Endothelial cell (in vitro differentiated cells): ENCODE results near the gene PRKAG2. TPM values are rescaled to one million over a fixed set of nuclear protein-coding genes. Genes with fewer than 3 reads are reported as not detected.

Experiments
- DNase-seq: peaks from one replicate; pipeline ENCODE4 v3.0.0; 2021; ENCODE audit warnings: low spot score
- H3K27ac Mint-ChIP-seq: one replicate; pipeline ENCODE4 v1.8.0; 2021; ENCODE audit warnings: mixed read lengths, inconsistent platforms; ENCODE audit not compliant: unreplicated experiment
- H3K27me3 Mint-ChIP-seq: one replicate; pipeline ENCODE4 v1.8.0; 2021; ENCODE audit warnings: mild to moderate bottlenecking, moderate library complexity, mixed read lengths, inconsistent platforms; ENCODE audit not compliant: unreplicated experiment
- H3K36me3 Mint-ChIP-seq: one replicate; pipeline ENCODE4 v1.8.0; 2021; ENCODE audit warnings: mild to moderate bottlenecking, low read depth, mixed read lengths, inconsistent platforms; ENCODE audit not compliant: unreplicated experiment
- H3K4me1 Mint-ChIP-seq: one replicate; pipeline ENCODE4 v1.8.0; 2021; ENCODE audit warnings: mild to moderate bottlenecking, mixed read lengths, inconsistent platforms; ENCODE audit not compliant: unreplicated experiment
- H3K4me3 Mint-ChIP-seq: one replicate; pipeline ENCODE4 v1.8.0; 2021; ENCODE audit warnings: mild to moderate bottlenecking, mixed read lengths, inconsistent platforms; ENCODE audit not compliant: unreplicated experiment
- H3K9me3 Mint-ChIP-seq: one replicate; pipeline ENCODE4 v1.8.0; 2021; ENCODE audit warnings: mixed read lengths, inconsistent platforms; ENCODE audit not compliant: unreplicated experiment
- total RNA-seq: library from RNA; stranded (reverse); fragmentation: NEBNext Ultra II Directional; extraction: Animal tissue kit (Norgen Biotek cat#: 25700); gene quantifications from one replicate; pipeline ENCODE4 v1.2.1, GENCODE V29; 2021; ENCODE audit not compliant: unreplicated experiment
- TF ChIP-seq, protein P1 (sequence below): fragments of 200-600 bp; sonication (generic); IDR thresholded peaks from one replicate; pipeline ENCODE4 v1.5.0; 2021; ENCODE audit warnings: antibody characterized with exemption; ENCODE audit not compliant: unreplicated experiment

The PRKAG2 gene
- total RNA-seq, 1 donor from 2014 or later = 16.0 TPM

DNA sequence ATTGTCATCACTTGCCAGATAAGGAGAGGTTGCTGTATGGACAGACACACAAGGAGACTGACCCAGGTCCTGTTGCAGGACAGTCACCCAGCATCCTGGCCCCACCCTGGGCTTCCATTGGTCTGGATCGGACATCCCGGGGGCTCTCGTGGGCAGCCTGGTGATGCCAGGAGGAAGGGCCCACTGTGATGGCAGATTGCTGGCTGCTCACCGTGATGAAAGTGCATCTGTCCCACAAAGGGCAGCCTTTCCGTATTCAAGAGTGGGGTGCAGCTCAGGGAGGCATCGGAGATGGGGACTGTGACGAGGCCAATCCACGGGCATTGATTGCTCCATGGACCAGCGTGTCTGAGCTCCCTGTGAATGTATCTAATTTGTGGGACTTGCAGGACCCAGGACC is 41.3 kb downstream of the PRKAG2 start:
- Mint-ChIP-seq H3K4me1 (peaks cover 7% of the 10 kb centered on the region), H3K36me3 (no peaks in the 10 kb centered on the region), H3K27me3 (peaks cover 7% of the 10 kb centered on the region), H3K27ac (no peak overlapping the region), H3K9me3 (no peaks in the 10 kb centered on the region), H3K4me3 (no peak overlapping the region)
- TF ChIP-seq, protein P1, sequence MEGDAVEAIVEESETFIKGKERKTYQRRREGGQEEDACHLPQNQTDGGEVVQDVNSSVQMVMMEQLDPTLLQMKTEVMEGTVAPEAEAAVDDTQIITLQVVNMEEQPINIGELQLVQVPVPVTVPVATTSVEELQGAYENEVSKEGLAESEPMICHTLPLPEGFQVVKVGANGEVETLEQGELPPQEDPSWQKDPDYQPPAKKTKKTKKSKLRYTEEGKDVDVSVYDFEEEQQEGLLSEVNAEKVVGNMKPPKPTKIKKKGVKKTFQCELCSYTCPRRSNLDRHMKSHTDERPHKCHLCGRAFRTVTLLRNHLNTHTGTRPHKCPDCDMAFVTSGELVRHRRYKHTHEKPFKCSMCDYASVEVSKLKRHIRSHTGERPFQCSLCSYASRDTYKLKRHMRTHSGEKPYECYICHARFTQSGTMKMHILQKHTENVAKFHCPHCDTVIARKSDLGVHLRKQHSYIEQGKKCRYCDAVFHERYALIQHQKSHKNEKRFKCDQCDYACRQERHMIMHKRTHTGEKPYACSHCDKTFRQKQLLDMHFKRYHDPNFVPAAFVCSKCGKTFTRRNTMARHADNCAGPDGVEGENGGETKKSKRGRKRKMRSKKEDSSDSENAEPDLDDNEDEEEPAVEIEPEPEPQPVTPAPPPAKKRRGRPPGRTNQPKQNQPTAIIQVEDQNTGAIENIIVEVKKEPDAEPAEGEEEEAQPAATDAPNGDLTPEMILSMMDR = no peak
- no peak for DNase-seq

DNA sequence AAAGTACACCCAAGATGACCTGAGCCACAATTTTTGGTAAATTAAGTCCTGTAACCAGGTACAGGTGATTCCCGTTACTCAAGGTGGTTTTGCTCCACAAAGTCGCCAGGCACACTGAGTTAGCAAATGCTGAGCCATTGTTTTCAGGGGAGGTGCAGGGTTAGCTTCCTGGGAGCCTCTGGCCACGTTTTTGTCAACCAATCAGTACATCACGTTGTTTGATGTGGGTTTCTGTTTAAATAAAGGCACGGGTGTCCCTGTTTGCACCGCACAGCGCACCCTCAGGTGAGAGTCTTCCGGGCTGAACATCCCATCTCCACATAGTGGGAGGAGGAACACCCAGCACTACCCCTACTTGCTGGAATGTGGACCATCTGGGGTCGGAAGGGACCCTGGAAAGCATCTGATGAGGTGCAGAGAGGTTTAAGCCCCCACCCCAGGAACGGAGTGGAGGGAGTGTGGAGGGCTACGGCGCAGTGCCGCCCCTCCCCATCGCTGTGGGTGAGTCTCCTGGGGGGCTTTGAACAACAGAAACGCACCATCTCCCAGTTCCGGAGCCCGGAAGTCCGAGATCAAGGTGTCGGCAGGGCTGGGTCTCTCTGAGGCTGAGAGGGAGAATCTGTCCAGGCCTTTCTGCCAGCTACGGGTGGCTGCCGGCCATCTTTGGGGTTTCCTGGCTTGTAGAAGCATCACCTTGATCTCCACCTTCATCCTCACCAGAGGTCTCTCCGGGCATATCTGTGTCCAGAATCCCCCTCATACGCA is 42.5 kb downstream of the PRKAG2 start:
- no peak overlapping the region for H3K4me3 Mint-ChIP-seq
- no peaks in the 10 kb centered on the region for H3K36me3 Mint-ChIP-seq
- no peak for DNase-seq
- H3K9me3 Mint-ChIP-seq = no peaks in the 10 kb centered on the region
- H3K4me1 Mint-ChIP-seq = peaks cover 7% of the 10 kb centered on the region
- H3K27ac Mint-ChIP-seq = no peak overlapping the region
- peaks cover 5% of the 10 kb centered on the region for H3K27me3 Mint-ChIP-seq
- TF ChIP-seq, protein P1 = no peak

DNA sequence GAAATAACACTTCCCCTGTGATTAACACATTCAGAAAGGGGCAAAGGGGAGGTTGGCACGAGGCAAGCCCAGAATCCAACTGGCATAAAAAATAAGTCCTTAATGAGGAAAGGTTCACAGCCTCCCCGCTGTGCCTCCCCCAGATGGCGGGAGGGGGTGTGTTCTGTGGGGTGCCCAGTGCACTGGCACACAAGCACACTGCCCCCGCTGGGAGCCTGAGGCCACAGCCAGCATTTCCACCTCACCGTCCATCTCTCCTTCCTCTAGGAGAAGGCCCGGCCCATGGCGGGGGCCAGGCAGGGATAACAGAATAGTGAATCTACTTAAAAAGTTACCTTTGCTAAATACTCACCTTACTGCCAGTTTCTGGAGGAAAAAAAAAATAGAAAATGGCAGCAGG is 43.2 kb downstream of the PRKAG2 start:
- Mint-ChIP-seq H3K27ac (no peak overlapping the region), H3K27me3 (peaks cover 5% of the 10 kb centered on the region), H3K9me3 (no peaks in the 10 kb centered on the region), H3K36me3 (no peaks in the 10 kb centered on the region), H3K4me3 (no peak overlapping the region), H3K4me1 (peaks cover 7% of the 10 kb centered on the region)
- no peak for DNase-seq
- TF ChIP-seq, protein P1 = no peak

DNA sequence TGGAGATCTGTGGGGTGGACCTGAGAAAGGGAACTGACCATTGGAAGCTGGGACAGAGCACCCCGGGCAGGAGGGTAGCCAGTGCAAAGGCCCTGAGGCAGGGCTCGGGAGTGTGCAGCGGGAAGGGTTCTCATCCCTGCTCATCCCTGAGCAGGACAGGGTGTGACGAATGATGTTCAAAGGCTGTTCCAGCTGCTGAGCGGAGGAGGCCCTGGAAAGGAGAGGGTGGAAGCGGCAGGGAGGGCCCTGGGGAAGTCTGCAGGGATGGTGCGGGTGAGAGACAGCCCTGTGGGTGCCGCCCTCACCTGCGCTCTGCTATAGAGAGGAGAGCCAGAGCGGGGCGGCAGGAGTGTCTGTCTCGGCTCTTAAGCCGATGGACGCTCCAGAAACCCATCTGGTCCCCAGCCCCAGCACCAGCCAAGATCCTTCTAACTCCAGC is 43.7 kb downstream of the PRKAG2 start:
- DNase-seq = no peak
- H3K4me1 Mint-ChIP-seq = peaks cover 7% of the 10 kb centered on the region
- no peak overlapping the region for H3K27ac Mint-ChIP-seq
- TF ChIP-seq, protein P1 = no peak
- no peak overlapping the region for H3K4me3 Mint-ChIP-seq
- H3K27me3 Mint-ChIP-seq = peaks cover 5% of the 10 kb centered on the region
- H3K36me3 Mint-ChIP-seq = no peaks in the 10 kb centered on the region
- H3K9me3 Mint-ChIP-seq = no peaks in the 10 kb centered on the region

DNA sequence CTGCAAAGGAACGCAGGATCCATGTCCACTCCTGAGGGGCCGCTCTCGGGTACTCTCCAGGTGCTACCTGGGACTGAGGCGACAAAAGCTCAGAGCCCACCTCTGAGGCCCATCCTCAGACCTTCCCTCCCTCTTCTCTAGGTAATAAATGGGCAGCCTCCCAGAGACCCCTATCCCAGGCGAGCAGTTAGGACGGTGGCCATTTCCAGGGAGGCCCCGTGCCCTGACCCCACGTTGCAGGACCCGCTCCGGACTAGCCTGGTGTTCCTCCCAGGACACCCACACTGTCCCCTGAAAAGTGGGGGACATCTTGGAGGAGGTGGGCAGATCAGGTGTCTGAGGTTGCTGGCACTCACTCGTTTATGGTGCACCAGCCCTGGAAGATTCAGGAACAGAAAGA is 44.3 kb downstream of the PRKAG2 start:
- TF ChIP-seq, protein P1 = no peak
- DNase-seq = no peak
- Mint-ChIP-seq H3K9me3 (no peaks in the 10 kb centered on the region), H3K36me3 (no peaks in the 10 kb centered on the region), H3K27ac (no peak overlapping the region), H3K27me3 (peaks cover 5% of the 10 kb centered on the region), H3K4me1 (peaks cover 3% of the 10 kb centered on the region), H3K4me3 (no peak overlapping the region)
